VCaP (cell line): ENCODE data around the gene STRA6.

Source experiments
- H3K27ac ChIP-seq: fragments of 450-650 bp; 2 replicates; pipeline ENCODE4 v1.5.1; 2017
- CTCF ChIP-seq: fragments of 450-650 bp; conservative IDR thresholded peaks from 2 replicates; pipeline ENCODE4 v1.5.1; 2017; ENCODE audit warnings: mild to moderate bottlenecking, moderate library complexity

The STRA6 gene

GRCh38 chr15:74201710-74202420 is 722 bp downstream of the STRA6 start:
- no peak overlapping the region for H3K27ac ChIP-seq
- no peak for TF ChIP-seq CTCF

- TF ChIP-seq CTCF: no peak
- no peak overlapping the region for H3K27ac ChIP-seq
Observed at GRCh38 chr15:74200871-74201419, 1.6 kb downstream of the STRA6 start.

- no peak overlapping the region for H3K27ac ChIP-seq
- TF ChIP-seq CTCF: no peak
Observed at GRCh38 chr15:74200412-74200815, 2.2 kb downstream of the STRA6 start.

GRCh38 chr15:74199297-74199652 is 3.3 kb downstream of the STRA6 start:
- H3K27ac ChIP-seq: no peak overlapping the region
- no peak for TF ChIP-seq CTCF

GRCh38 chr15:74197176-74197965 is 5.2 kb downstream of the STRA6 start:
- H3K27ac ChIP-seq: no peak overlapping the region
- no peak for TF ChIP-seq CTCF

GRCh38 chr15:74196175-74196574 is 6.4 kb downstream of the STRA6 start:
- no peak for TF ChIP-seq CTCF
- H3K27ac ChIP-seq: no peak overlapping the region
